Activated CD4-positive, alpha-beta T cell treated with anti-CD3 and anti-CD28 coated beads for 24 hours (primary cell): ENCODE results near the gene CEPT1.
"Not testable (repeated sequence)": the region's sequence is repeated elsewhere in the genome, so short reads cannot be mapped to it uniquely, and the experiment has no call there.

Source experiments
- DNase-seq, 2 donors: peaks; one replicate each; pipeline ENCODE4 v3.0.0-alpha.2; 2020; ENCODE audit warnings: low read depth in 2 of 2

Gene CEPT1

GRCh38 chr1:111209622-111210021, 69.6 kb downstream of the CEPT1 start:
- no peak for DNase-seq

DNA sequence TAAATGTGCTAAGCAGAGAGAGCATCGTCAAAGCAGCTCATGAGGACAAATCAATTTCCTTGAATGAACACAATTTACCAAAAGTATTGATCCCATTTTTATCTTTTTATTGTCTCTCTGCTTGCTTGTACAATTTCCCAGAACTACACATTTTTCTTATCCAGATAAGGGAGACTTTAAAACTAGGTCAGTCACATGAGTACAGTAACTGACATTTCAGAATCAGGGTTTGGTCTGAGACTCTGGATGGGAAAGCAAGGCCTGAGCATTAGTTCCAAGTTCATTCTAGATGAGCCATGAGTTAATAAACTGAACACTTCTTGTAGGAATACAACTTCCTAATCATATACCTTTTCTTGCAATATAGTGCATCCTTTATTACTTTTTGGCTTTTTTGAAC, 71.9 kb downstream of the CEPT1 start:
- no peak for DNase-seq

GRCh38 chr1:111212634-111213335, 72.8 kb downstream of the CEPT1 start:
- DNase-seq = no peak

GRCh38 chr1:111213412-111213811, 73.4 kb downstream of the CEPT1 start:
- no peak for DNase-seq

- no peak for DNase-seq
Measured at GRCh38 chr1:111214074-111214801, 74.2 kb downstream of the CEPT1 start.

- no peak for DNase-seq
Measured at GRCh38 chr1:111214884-111215283, 74.9 kb downstream of the CEPT1 start.

DNA sequence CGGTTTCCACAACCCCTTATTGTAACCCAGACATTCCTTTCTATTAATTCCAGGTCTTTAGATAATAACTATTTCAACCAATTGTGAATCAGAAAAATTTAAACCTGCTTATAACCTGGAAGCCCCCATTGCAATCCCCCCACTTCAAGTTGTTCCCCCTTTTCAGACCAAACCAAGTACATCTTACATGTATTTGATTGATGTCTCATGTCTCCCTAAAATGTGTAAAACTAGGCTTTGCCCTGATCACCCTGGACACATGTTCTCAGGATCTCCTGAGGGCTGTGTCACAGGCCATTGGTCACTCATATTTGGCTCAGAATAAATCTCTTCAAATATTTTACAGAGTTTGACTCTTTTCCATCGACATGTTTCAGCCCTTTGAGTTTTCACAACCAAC, 75.3 kb downstream of the CEPT1 start:
- not testable (repeated sequence) for DNase-seq

GRCh38 chr1:111216751-111217150, 76.7 kb downstream of the CEPT1 start:
- DNase-seq = no peak

DNA sequence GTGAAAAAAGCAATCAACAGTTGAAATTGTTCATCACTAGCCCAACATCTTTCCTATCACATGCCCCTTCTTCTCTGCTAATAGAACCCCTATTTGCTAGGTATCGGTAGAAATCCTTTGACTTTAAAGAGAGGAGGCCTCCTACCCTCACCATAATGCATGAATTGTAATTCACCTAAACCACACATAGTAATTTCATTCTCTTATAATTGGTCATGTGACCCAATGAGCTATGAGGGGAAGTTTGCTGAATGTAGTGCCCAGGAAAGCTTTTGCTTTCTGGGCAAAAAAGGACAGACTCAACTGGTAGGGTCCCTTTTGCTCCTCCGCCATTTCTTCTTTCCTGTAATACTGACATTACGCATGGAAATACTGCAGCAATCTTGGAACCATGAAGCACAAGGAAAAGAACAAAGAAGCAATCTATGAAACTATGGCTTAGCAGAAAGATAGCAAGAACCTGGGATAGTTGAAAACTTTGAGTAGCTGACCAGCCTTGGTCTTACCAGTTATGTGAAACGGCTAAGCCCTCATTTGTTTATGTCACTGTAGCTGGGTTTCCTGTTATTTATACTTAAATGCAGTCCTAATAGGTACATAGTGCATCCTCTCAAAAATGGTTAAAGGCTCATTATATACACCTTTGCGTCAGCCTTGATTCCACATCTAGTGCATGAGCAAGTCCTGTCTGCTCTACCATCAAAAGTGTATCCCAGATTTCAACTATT, 77.3 kb downstream of the CEPT1 start:
- DNase-seq = no peak

DNA sequence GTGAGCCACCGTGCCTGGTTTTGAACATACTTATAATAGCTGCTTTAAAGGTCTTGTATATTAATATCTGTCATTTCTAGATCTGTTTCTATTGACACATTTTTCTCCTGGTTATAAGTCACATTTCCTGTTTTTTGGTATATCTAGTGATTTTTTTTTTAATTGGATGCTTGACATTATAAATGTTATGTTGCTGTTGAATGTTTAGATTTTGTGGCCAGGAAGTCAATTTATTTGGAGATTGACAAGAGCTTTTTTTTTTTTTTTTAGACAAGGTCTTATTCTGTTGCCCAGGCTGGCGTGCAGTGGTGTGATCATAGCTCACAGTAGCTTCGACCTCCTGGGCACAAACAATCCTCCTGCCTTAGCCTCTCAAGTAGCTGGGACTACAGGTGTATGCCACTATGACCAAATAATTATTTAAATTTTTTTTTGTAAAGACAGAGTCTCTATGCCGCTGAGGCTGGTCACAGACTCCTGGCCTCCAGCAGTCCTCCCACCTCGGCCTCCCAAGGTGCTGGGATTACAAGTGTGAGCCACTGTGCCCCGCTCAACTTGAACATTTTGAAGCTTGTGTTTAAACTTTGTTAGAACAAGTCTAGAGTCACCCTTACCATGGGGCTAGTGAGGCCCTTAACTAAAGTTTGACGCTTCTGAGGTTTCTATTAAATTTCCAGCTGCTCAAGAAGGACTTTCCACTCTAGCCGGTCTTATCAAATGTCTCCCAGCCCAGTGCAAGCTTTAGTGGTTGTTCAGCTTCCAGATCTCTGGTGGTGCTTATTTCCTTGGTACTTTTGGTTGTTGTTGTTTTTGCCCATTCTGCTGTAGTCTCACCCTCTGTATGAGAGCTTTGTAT, 78.9 kb downstream of the CEPT1 start:
- no peak for DNase-seq

DNA sequence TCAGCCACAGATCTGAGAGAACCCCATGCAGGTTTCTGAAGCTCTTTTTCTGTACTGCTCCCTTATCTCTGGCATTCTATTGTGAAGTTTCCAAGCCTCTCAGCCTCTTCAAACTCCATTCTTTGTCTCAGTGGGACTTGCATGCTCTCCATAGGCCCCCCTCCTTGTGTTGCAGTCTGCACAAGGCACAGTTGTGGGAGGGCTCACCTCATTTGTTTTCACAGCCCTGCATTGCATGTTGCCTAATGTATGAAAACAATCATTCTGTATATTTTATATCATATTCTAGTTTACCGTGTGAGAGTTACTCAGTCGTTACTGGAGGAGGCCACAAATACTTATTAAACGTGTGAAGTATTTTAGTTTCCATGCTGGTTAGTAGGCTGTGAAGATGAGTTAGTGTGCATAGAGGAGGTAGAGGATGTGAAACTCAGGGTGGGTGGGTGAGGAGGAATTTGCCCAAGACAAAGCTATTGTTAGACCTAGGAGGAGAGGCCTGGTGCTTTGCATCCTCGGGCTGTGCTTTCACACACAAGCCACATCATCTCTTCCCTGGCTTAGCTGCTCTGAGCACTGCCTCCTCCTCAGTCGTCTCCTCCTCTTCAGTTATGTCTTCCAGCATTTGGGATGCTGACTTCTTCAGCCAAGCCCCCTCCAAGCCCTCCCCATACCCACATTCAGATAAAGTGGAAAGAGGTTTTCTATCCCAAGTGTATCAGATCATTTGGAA, 79.7 kb downstream of the CEPT1 start:
- peak in 1 of 2 donors; percentile 57 for DNase-seq

DNA sequence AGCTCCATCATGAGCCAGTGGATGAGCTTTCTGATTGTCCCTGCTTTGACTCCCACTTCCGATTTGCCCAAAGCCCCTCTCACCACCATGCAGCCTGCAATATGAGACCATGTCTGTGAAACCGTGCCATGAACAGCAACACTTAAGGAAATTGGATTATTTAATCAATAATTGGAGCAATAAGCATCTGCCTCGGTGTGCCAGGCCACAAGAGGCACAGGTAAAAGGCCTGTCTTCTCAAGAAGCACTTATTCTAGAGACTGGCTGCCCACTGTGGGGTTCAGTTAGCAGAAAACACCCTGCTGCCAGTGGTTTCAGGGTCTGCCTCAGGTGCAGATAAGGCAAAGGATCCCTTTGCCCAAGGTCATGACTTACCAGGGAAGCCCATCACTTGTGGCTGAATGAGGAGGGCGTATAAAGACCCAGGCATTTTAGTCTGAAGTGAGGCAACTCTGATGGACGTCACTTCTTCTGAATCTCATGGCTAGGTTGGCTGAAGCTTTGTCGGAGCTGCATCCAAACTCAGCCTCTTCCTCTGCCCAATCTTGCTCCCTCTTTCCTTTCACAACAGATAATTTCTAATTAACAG, 80.4 kb downstream of the CEPT1 start:
- no peak for DNase-seq

DNA sequence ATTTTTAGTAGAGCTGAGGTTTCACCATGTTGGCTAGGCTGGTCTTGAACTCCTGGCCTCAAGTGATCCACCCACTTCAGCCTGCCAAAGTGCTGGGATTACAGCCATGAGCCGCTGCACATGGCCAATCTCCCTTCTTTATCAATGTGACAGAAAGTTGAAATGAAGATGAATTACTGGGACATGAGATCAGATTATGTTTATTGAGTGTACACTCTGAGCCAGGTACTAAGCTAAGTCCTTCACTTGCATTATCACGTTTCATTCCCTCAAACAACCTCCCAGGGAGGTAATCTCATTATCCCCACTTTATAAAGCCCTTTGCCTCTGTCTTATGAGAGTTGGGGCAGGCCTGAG, 81.2 kb downstream of the CEPT1 start:
- no peak for DNase-seq

DNA sequence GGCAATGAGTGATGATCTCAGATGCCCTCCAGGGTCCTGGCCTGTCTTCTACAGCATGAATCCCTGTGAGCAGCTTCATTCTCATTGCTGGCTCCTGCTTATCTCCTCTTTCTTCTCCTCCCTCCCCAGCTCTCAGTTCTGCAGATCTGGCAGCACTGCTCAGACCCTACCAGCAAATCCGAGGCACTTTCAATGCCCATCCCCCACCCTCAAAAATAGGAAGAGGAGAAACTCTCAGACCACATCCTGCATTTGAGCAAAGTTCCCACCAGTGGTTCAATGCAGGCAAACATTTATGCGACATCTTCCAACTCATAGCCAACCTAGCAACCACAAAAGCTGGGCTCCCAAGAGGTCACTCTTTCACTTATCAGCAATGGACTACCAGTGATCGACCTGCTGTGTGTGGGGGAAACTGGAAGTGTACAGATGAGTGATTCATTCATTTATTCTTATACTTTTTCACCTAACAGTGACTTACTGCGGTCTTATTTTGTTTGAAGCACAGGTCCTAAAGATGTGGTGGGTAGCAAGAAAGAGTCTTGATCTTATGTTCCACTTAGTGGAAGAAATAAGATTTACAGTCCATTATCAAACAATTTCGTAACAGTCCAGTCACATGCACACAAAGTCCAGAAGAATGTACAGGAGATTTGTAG, 81.7 kb downstream of the CEPT1 start:
- DNase-seq = peak in 1 of 2 donors; percentile 44

- peak; percentile 69 to 74 for DNase-seq
Measured at GRCh38 chr1:111222308-111223125, 82.5 kb downstream of the CEPT1 start.

DNA sequence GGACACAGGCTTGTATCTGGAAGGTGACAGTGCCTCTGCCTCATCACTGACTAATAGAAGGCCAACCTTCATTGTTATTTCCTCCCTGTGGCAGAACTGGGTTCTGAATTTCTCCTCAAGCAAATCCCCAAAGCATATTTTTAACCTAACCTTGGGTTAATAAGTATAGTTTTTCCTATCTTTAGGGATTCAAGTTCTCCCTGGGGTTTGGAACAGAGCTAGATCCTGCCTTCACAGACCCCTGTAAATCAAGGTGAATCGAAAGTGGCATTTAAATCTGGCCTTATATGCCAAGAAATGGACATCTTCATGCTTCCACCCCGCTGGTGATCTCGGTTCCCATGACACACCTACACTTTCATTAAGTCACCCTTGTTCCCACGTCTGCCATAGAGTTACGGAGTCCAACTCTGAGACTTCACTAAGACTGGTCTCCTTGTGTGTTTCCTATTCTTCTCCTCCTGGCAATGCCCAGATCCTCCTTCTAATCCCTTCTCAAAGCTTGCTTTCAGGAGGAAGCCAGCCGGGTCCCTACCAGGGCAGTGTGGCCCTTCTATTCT, 83.2 kb downstream of the CEPT1 start:
- no peak for DNase-seq

- no peak for DNase-seq
Measured at GRCh38 chr1:111225091-111225490, 85.1 kb downstream of the CEPT1 start.

- no peak for DNase-seq
Measured at GRCh38 chr1:111225717-111226400, 85.8 kb downstream of the CEPT1 start.
